Bronchial epithelial cell (primary cell): ENCODE results near the gene GALC. TPM values are rescaled to one million over a fixed set of nuclear protein-coding genes. Genes with fewer than 3 reads are reported as not detected.

Experiments used
- DNase-seq: peaks from one replicate; pipeline ENCODE4 v3.0.0-alpha.2; 2010; ENCODE audit warnings: low read depth
- FAIRE-seq: peaks from 2 replicates; lab custom pipeline; 2011; peaks lifted over from hg19 to GRCh38; lab: Jason Lieb, UNC
- H3K27me3 ChIP-seq: 2 replicates; pipeline ENCODE4 v1.5.1; 2011; ENCODE audit warnings: low read length; ENCODE audit not compliant: control insufficient read depth, insufficient read depth
- H3K36me3 ChIP-seq: 2 replicates; pipeline ENCODE4 v1.5.1; 2011; ENCODE audit warnings: low read length; ENCODE audit not compliant: control insufficient read depth, insufficient read depth
- H3K4me3 ChIP-seq: 2 replicates; pipeline ENCODE4 v1.5.1; 2011; ENCODE audit warnings: mild to moderate bottlenecking, low read depth, low read length, control low read depth
- CTCF ChIP-seq: IDR thresholded peaks from 2 replicates; pipeline ENCODE4 v1.5.1; 2011; ENCODE audit warnings: mild to moderate bottlenecking, moderate library complexity, low read length, control low read depth, inconsistent platforms; ENCODE audit not compliant: insufficient read depth, severe bottlenecking
- total RNA-seq: library from RNA; depleted of rRNA; stranded (reverse); fragments of >200 nt; gene quantifications from 2 replicates; pipeline ENCODE4 v1.2.1, GENCODE V29; 2014

The GALC gene
- total RNA-seq, 1 donor from 2014 or later = 12.6 TPM

GRCh38 chr14:87995500-87996290, 2.7 kb upstream of the GALC start:
- H3K27me3 ChIP-seq = no peaks in the 10 kb centered on the region
- no peak for TF ChIP-seq CTCF
- FAIRE-seq (no peak), DNase-seq (no peak)
- no peak overlapping the region for H3K4me3 ChIP-seq
- H3K36me3 ChIP-seq = no peaks in the 10 kb centered on the region

GRCh38 chr14:87994974-87995373, 2.0 kb upstream of the GALC start:
- Histone ChIP-seq H3K36me3 (no peaks in the 10 kb centered on the region), H3K27me3 (no peaks in the 10 kb centered on the region), H3K4me3 (no peak overlapping the region)
- DNase-seq = peak; percentile 60
- FAIRE-seq = no peak
- no peak for TF ChIP-seq CTCF

GRCh38 chr14:87992346-87992717, 650 bp downstream of the GALC start:
- Histone ChIP-seq H3K36me3 (no peaks in the 10 kb centered on the region), H3K27me3 (no peaks in the 10 kb centered on the region), H3K4me3 (peak overlapping the region; percentile 63)
- FAIRE-seq = no peak
- no peak for TF ChIP-seq CTCF
- DNase-seq = peak; percentile 19

- no peaks in the 10 kb centered on the region for H3K27me3 ChIP-seq
- no peak for TF ChIP-seq CTCF
- DNase-seq (no peak), FAIRE-seq (no peak)
- no peak overlapping the region for H3K4me3 ChIP-seq
- no peaks in the 10 kb centered on the region for H3K36me3 ChIP-seq
Observed at GRCh38 chr14:87990682-87991081, 2.3 kb downstream of the GALC start.

GRCh38 chr14:87989956-87990299, 3.1 kb downstream of the GALC start:
- DNase-seq (peak; percentile 65), FAIRE-seq (no peak)

More at GRCh38 chr14:87989956-87990299, 3.1 kb downstream of the GALC start:
- Histone ChIP-seq H3K36me3 (no peaks in the 10 kb centered on the region), H3K27me3 (no peaks in the 10 kb centered on the region), H3K4me3 (no peak overlapping the region)
- TF ChIP-seq CTCF = no peak
